Natural killer cell treated with Interleukin-12 subunit alpha and Interleukin-12 subunit beta and Interleukin-15 and Interleukin-18, amount 100 ng/mL, for 72 hours (primary cell): ENCODE data around the gene AVPR1B. TPM values are rescaled to one million over a fixed set of nuclear protein-coding genes. Genes with fewer than 3 reads are reported as not detected.

Source experiments
- ATAC-seq, 2 donors: fragments of 150-1000 bp; cut with Tn5 transposase in 1 of 2; sonication (Bioruptor Pico), chemical (Tn5 transposase) in 1 of 2; 2 replicates each; pipeline ENCODE4 v1.10.0; 2021
- DNase-seq: peaks from one replicate; pipeline ENCODE4 v3.0.0; 2022; ENCODE audit warnings: low spot score
- H3K27ac Mint-ChIP-seq, 2 donors: 1 replicate in 1 of 2; 2 replicates in 1 of 2; pipeline ENCODE4 v1.8.0; 2022; ENCODE audit warnings: mixed read lengths in 2 of 2, mild to moderate bottlenecking in 1 of 2, moderate library complexity in 1 of 2
- H3K27me3 Mint-ChIP-seq, 2 donors: 1 replicate in 1 of 2; 2 replicates in 1 of 2; pipeline ENCODE4 v1.8.0; 2022; ENCODE audit warnings: mixed read lengths in 2 of 2
- H3K36me3 Mint-ChIP-seq: one replicate; pipeline ENCODE4 v1.8.0; 2022; ENCODE audit warnings: mixed read lengths
- H3K4me1 Mint-ChIP-seq, 2 donors: 1 replicate in 1 of 2; 2 replicates in 1 of 2; pipeline ENCODE4 v1.8.0; 2022; ENCODE audit warnings: low read depth in 2 of 2, mixed read lengths in 2 of 2, mild to moderate bottlenecking in 1 of 2
- H3K4me3 Mint-ChIP-seq: one replicate; pipeline ENCODE4 v1.8.0; 2022; ENCODE audit warnings: mixed read lengths
- H3K9me3 Mint-ChIP-seq: 2 replicates; pipeline ENCODE4 v1.8.0; 2022; ENCODE audit warnings: mixed read lengths
- total RNA-seq, 2 donors: library from RNA; stranded (reverse); gene quantifications; one replicate each; pipeline ENCODE4 v1.2.3, GENCODE V29; 2022

The AVPR1B gene
- total RNA-seq, 2 donors from 2014 or later: not detected

- Mint-ChIP-seq H3K4me1 (peaks cover 0 to 6% of the 10 kb centered on the region in 2 donors), H3K27ac (no peak overlapping the region), H3K36me3 (no peaks in the 10 kb centered on the region), H3K27me3 (peaks cover 8 to 12% of the 10 kb centered on the region in 2 donors), H3K4me3 (no peak overlapping the region), H3K9me3 (no peaks in the 10 kb centered on the region)
- ATAC-seq: no peak
- no peak for DNase-seq
These were observed 34.1 kb downstream of the AVPR1B start for GRCh38 chr1:206082831-206083695.

- no peak for DNase-seq
- Mint-ChIP-seq H3K9me3 (no peaks in the 10 kb centered on the region), H3K27me3 (peaks cover 2 to 10% of the 10 kb centered on the region in 2 donors), H3K4me3 (no peak overlapping the region), H3K36me3 (no peaks in the 10 kb centered on the region), H3K4me1 (peaks cover 0 to 6% of the 10 kb centered on the region in 2 donors), H3K27ac (no peak overlapping the region)
- ATAC-seq: no peak
These were observed 35.3 kb downstream of the AVPR1B start for GRCh38 chr1:206081856-206082255.

GRCh38 chr1:206080026-206080820 is 37.0 kb downstream of the AVPR1B start:
- Mint-ChIP-seq H3K36me3 (no peaks in the 10 kb centered on the region), H3K27me3 (peaks cover 10% of the 10 kb centered on the region in 2 donors), H3K27ac (no peak overlapping the region), H3K4me1 (peaks cover 0 to 6% of the 10 kb centered on the region in 2 donors), H3K4me3 (no peak overlapping the region), H3K9me3 (no peaks in the 10 kb centered on the region)
- ATAC-seq (peak in 1 of 2 donors; percentile 50), DNase-seq (no peak)

- Mint-ChIP-seq H3K36me3 (no peaks in the 10 kb centered on the region), H3K9me3 (no peaks in the 10 kb centered on the region), H3K27ac (no peak overlapping the region), H3K27me3 (peaks cover 8 to 17% of the 10 kb centered on the region in 2 donors), H3K4me3 (no peak overlapping the region), H3K4me1 (peaks cover 0 to 6% of the 10 kb centered on the region in 2 donors)
- DNase-seq (no peak), ATAC-seq (no peak)
These were observed 38.1 kb downstream of the AVPR1B start for GRCh38 chr1:206079135-206079534.

- Mint-ChIP-seq H3K4me1 (peaks cover 0 to 6% of the 10 kb centered on the region in 2 donors), H3K4me3 (no peak overlapping the region), H3K9me3 (no peaks in the 10 kb centered on the region), H3K27me3 (peaks cover 6 to 23% of the 10 kb centered on the region in 2 donors), H3K27ac (no peak overlapping the region), H3K36me3 (no peaks in the 10 kb centered on the region)
- DNase-seq (no peak), ATAC-seq (no peak)
These were observed 41.1 kb downstream of the AVPR1B start for GRCh38 chr1:206075786-206076755.

GRCh38 chr1:206074839-206075238 is 42.3 kb downstream of the AVPR1B start:
- H3K27ac Mint-ChIP-seq: no peak overlapping the region
- H3K36me3 Mint-ChIP-seq: no peaks in the 10 kb centered on the region
- H3K4me3 Mint-ChIP-seq: no peak overlapping the region
- H3K27me3 Mint-ChIP-seq: peaks cover 8 to 23% of the 10 kb centered on the region in 2 donors
- DNase-seq (no peak), ATAC-seq (peak in 1 of 2 donors; percentile 51)
- H3K4me1 Mint-ChIP-seq: peaks cover 0 to 2% of the 10 kb centered on the region in 2 donors
- H3K9me3 Mint-ChIP-seq: no peaks in the 10 kb centered on the region

- Mint-ChIP-seq H3K27me3 (peaks cover 14 to 28% of the 10 kb centered on the region in 2 donors), H3K9me3 (no peaks in the 10 kb centered on the region), H3K4me3 (no peak overlapping the region), H3K36me3 (no peaks in the 10 kb centered on the region), H3K4me1 (peaks cover 0 to 3% of the 10 kb centered on the region in 2 donors), H3K27ac (no peak overlapping the region)
- DNase-seq: no peak
- ATAC-seq: no peak
These were observed 46.4 kb downstream of the AVPR1B start for GRCh38 chr1:206070627-206071304.

- no peak for ATAC-seq
- peaks cover 10 to 14% of the 10 kb centered on the region in 2 donors for H3K27me3 Mint-ChIP-seq
- H3K27ac Mint-ChIP-seq: no peak overlapping the region
- H3K36me3 Mint-ChIP-seq: no peaks in the 10 kb centered on the region
- no peak for DNase-seq
- no peaks in the 10 kb centered on the region for H3K9me3 Mint-ChIP-seq
- peaks cover 0 to 3% of the 10 kb centered on the region in 2 donors for H3K4me1 Mint-ChIP-seq
- H3K4me3 Mint-ChIP-seq: no peak overlapping the region
These were observed 48.9 kb downstream of the AVPR1B start for GRCh38 chr1:206068314-206068713.

- Mint-ChIP-seq H3K4me1 (peaks cover 0 to 3% of the 10 kb centered on the region in 2 donors), H3K27ac (no peak overlapping the region), H3K36me3 (no peaks in the 10 kb centered on the region), H3K9me3 (no peaks in the 10 kb centered on the region), H3K27me3 (peaks cover 10 to 14% of the 10 kb centered on the region in 2 donors), H3K4me3 (no peak overlapping the region)
- DNase-seq (no peak), ATAC-seq (no peak)
These were observed 49.5 kb downstream of the AVPR1B start for GRCh38 chr1:206067486-206068227.

GRCh38 chr1:206066479-206067171 is 50.6 kb downstream of the AVPR1B start:
- Mint-ChIP-seq H3K4me3 (no peak overlapping the region), H3K36me3 (no peaks in the 10 kb centered on the region), H3K9me3 (no peaks in the 10 kb centered on the region), H3K27me3 (peaks cover 10 to 14% of the 10 kb centered on the region in 2 donors), H3K4me1 (peaks cover 0 to 3% of the 10 kb centered on the region in 2 donors), H3K27ac (no peak overlapping the region)
- ATAC-seq (peak in 1 of 2 donors; percentile 44), DNase-seq (no peak)

GRCh38 chr1:206065547-206066145 is 51.5 kb downstream of the AVPR1B start:
- Mint-ChIP-seq H3K36me3 (no peaks in the 10 kb centered on the region), H3K4me1 (peaks cover 0 to 3% of the 10 kb centered on the region in 2 donors), H3K9me3 (no peaks in the 10 kb centered on the region), H3K4me3 (no peak overlapping the region), H3K27ac (no peak overlapping the region), H3K27me3 (peaks cover 10 to 14% of the 10 kb centered on the region in 2 donors)
- DNase-seq: no peak
- no peak for ATAC-seq
